GM18519 (cell line): ENCODE data around the gene SHMT1.
"Not testable (repeated sequence)": the region's sequence is repeated elsewhere in the genome, so short reads cannot be mapped to it uniquely, and the experiment has no call there.

Experiments
- ATAC-seq: cut with Tn5 transposase; IDR thresholded peaks from one replicate; pipeline ENCODE4 v1.9.1; 2021; ENCODE audit warnings: mild to moderate bottlenecking, moderate library complexity; ENCODE audit not compliant: unreplicated experiment, low FRiP score

Gene SHMT1

GRCh38 chr17:18303206-18303605, 60.1 kb downstream of the SHMT1 start:
- not testable (repeated sequence) for ATAC-seq

- ATAC-seq, result no peak
Measured at GRCh38 chr17:18300725-18301480, 62.4 kb downstream of the SHMT1 start.

- ATAC-seq, result not testable (repeated sequence)
Measured at GRCh38 chr17:18298061-18298460, 65.3 kb downstream of the SHMT1 start.

- ATAC-seq, result no peak
Measured at GRCh38 chr17:18291718-18292540, 71.4 kb downstream of the SHMT1 start.

GRCh38 chr17:18285296-18285695, 78.1 kb downstream of the SHMT1 start:
- ATAC-seq, result no peak

GRCh38 chr17:18281788-18282187, 81.6 kb downstream of the SHMT1 start:
- no peak for ATAC-seq

- no peak for ATAC-seq
Measured at GRCh38 chr17:18280766-18281371, 82.5 kb downstream of the SHMT1 start.

- ATAC-seq, result no peak
Measured at GRCh38 chr17:18280249-18280648, 83.1 kb downstream of the SHMT1 start.

GRCh38 chr17:18278867-18279266, 84.5 kb downstream of the SHMT1 start:
- no peak for ATAC-seq
